ENCODE measurements around the gene SLC13A4. TPM values are rescaled to one million over a fixed set of nuclear protein-coding genes. Genes with fewer than 3 reads are reported as not detected.

Gene SLC13A4
- total and polyA plus RNA-seq, 8 donors = 3.5 to 7.7 (median 5.4) TPM; not detected in 2

DNA sequence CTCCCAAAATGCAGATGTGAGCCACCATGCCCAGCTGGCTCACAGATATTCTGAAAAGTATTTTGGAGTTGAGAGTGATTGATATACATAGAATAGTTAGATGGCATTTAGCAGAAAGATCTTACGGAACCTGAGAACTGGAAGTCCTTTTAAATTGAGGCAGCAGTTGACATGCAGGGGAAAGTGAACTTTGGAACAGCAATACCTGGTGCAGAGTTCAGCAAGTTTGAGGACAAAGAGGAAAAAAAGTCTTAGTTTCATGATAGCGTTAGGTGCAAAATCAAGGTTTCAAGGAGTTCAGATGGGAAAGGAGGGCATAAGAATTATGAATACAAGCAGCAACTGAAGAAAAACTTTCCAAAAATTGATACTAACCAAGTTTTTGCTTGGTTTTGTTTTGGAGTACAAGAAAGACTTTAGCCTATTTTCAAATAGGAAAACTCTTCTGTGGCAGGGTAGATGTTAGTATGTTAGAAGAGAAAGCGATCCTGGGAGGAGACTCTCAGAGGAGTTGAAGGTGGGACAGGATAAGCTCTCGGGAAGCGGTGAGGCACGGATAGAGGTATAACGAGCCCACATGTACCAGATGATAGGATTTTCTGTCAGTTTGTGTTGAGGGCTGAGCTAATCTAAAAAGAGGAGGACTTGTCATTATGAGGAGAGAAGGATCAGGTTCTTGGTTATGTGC lies 93.7 kb downstream of the SLC13A4 start:
- Histone ChIP-seq H3K27ac (no peak overlapping the region), H3K4me3 (no peak overlapping the region), H3K27me3 (no peaks in the 10 kb centered on the region), H3K36me3 (peaks cover 0 to 78% of the 10 kb centered on the region in 2 donors), H3K9me3 (no peaks in the 10 kb centered on the region), H3K4me1 (no peaks in the 10 kb centered on the region)
- intact Hi-C loops (cut with DNase I) = no loop called here
- TF ChIP-seq, protein P1, sequence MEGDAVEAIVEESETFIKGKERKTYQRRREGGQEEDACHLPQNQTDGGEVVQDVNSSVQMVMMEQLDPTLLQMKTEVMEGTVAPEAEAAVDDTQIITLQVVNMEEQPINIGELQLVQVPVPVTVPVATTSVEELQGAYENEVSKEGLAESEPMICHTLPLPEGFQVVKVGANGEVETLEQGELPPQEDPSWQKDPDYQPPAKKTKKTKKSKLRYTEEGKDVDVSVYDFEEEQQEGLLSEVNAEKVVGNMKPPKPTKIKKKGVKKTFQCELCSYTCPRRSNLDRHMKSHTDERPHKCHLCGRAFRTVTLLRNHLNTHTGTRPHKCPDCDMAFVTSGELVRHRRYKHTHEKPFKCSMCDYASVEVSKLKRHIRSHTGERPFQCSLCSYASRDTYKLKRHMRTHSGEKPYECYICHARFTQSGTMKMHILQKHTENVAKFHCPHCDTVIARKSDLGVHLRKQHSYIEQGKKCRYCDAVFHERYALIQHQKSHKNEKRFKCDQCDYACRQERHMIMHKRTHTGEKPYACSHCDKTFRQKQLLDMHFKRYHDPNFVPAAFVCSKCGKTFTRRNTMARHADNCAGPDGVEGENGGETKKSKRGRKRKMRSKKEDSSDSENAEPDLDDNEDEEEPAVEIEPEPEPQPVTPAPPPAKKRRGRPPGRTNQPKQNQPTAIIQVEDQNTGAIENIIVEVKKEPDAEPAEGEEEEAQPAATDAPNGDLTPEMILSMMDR (IDR thresholded peaks at IDR 0.05) = no peak
- ATAC-seq (no peak), DNase-seq (no peak)

Other genes with a start within 250 kb of the SLC13A4 start
- 10 to 100 TPM; 21.6 to 21.8 TPM for gene CNOT4, start 218.1 kb downstream of the SLC13A4 start, total RNA-seq
- gene CNOT4, start 218.1 kb downstream of the SLC13A4 start, polyA plus RNA-seq (ENCODE audit: insufficient read length in 6 of 6) = 10 to 100 TPM; 32.5 to 35.4 (median 34.0) TPM
- 10 to 100 TPM; 42.7 to 56.3 TPM for gene NUP205, start 170.3 kb downstream of the SLC13A4 start, total RNA-seq
- 10 to 100 TPM; 68.1 to 82.3 (median 77.8) TPM for gene NUP205, start 170.3 kb downstream of the SLC13A4 start, polyA plus RNA-seq (ENCODE audit: insufficient read length in 6 of 6)
- gene STMP1, start 65.7 kb downstream of the SLC13A4 start, total RNA-seq = 10 to 100 TPM; 35.0 to 37.0 TPM
- gene STMP1, start 65.7 kb downstream of the SLC13A4 start, polyA plus RNA-seq (ENCODE audit: insufficient read length in 6 of 6) = 10 to 100 TPM; 63.8 to 81.6 (median 76.1) TPM
- gene FAM180A, start 20.6 kb upstream of the SLC13A4 start, total RNA-seq = 1 to 10 TPM; 2.7 to 6.8 TPM
- gene FAM180A, start 20.6 kb upstream of the SLC13A4 start, polyA plus RNA-seq (ENCODE audit: insufficient read length in 6 of 6) = under 1 TPM in 4 of 6 donors, not detected in 2; 0.11 to 0.24 (median 0.23) TPM
- 100 to 1,000 TPM; 117 to 130 TPM for gene MTPN, start 249.2 kb upstream of the SLC13A4 start, total RNA-seq
- 100 to 1,000 TPM; 106 to 127 (median 122) TPM for gene MTPN, start 249.2 kb upstream of the SLC13A4 start, polyA plus RNA-seq (ENCODE audit: insufficient read length in 6 of 6)

All from left lung (tissue), 10 donors.